H1 (cell line): ENCODE measurements around the gene NR2C2AP. TPM values are rescaled to one million over a fixed set of nuclear protein-coding genes. Genes with fewer than 3 reads are reported as not detected.

Experiments used
- CTCF ChIA-PET: fragments of 300-600 bp; sonication (Branson Sonifier 250); formaldehyde crosslinking; loops from one replicate; lab custom pipeline; 2021; ENCODE audit not compliant: partially characterized antibody; lab: Charles Lee
- POLR2A ChIA-PET: fragments of 300-600 bp; sonication (Branson Sonifier 250); formaldehyde crosslinking; loops from one replicate; lab custom pipeline; 2021; ENCODE audit warnings: inconsistent platforms; ENCODE audit not compliant: partially characterized antibody; lab: Charles Lee
- DNase-seq, 2 experiments: peaks; one replicate each; pipeline versions ENCODE4 v3.0.0 to v3.0.0-alpha.2; 2010 to 2022; ENCODE audit warnings: low spot score in 2 of 2, low read depth in 1 of 2, mixed read lengths in 1 of 2
- FAIRE-seq: peaks from 2 replicates; lab custom pipeline; 2011; peaks lifted over from hg19 to GRCh38; lab: Jason Lieb, UNC
- H2AFZ ChIP-seq: 2 replicates; pipeline ENCODE4 v1.8.1; 2012; ENCODE audit warnings: low read length, inconsistent platforms
- H2AK5ac ChIP-seq: 2 replicates; pipeline ENCODE4 v1.6.1; 2013; ENCODE audit warnings: low read depth, low read length
- H2BK120ac ChIP-seq: replicated peaks from 2 replicates; pipeline ENCODE3; 2013; ENCODE audit warnings: low read depth, low read length, inconsistent platforms
- H2BK12ac ChIP-seq: 2 replicates; pipeline ENCODE4 v1.6.1; 2013; ENCODE audit warnings: low read depth, low read length
- H2BK15ac ChIP-seq: 2 replicates; pipeline ENCODE4 v1.6.1; 2013; ENCODE audit warnings: low read length
- H2BK20ac ChIP-seq: 2 replicates; pipeline ENCODE4 v1.6.1; 2013; ENCODE audit warnings: low read length
- H2BK5ac ChIP-seq: 2 replicates; pipeline ENCODE4 v1.6.1; 2013; ENCODE audit warnings: low read depth, low read length
- H3K14ac ChIP-seq: 2 replicates; pipeline ENCODE4 v1.6.1; 2013; ENCODE audit warnings: inconsistent platforms; ENCODE audit not compliant: insufficient read length
- H3K18ac ChIP-seq: 2 replicates; pipeline ENCODE4 v1.6.1; 2013; ENCODE audit warnings: low read length; ENCODE audit errors: extremely low read depth
- H3K23ac ChIP-seq: 2 replicates; pipeline ENCODE4 v1.6.1; 2013; ENCODE audit warnings: inconsistent platforms; ENCODE audit not compliant: insufficient read length
- H3K23me2 ChIP-seq: 2 replicates; pipeline ENCODE4 v1.6.1; 2013; ENCODE audit warnings: low read depth, low read length
- H3K27ac ChIP-seq: 2 replicates; pipeline ENCODE4 v1.6.1; 2011; ENCODE audit warnings: low read depth, low read length, inconsistent platforms
- H3K27me3 ChIP-seq, 4 experiments: replicated peaks in 1 of 4; 1 replicate in 1 of 4; 2 replicates in 3 of 4; pipeline versions ENCODE4 v1.6.1 to v1.8.1; 2011 to 2013; ENCODE audit warnings: low read length in 3 of 4, mild to moderate bottlenecking in 3 of 4, inconsistent platforms in 2 of 4, mixed read lengths in 2 of 4, moderate library complexity in 1 of 4; ENCODE audit not compliant: control insufficient read depth in 3 of 4, insufficient read depth in 3 of 4; ENCODE audit errors: extremely low read depth in 1 of 4
- H3K36me3 ChIP-seq, 4 experiments: 2 replicates each; pipeline versions ENCODE4 v1.6.1 to v1.8.1; 2011 to 2013; ENCODE audit warnings: mild to moderate bottlenecking in 4 of 4, low read length in 3 of 4, moderate library complexity in 2 of 4, control low read depth in 1 of 4, inconsistent platforms in 1 of 4; ENCODE audit not compliant: insufficient read depth in 4 of 4, control insufficient read depth in 2 of 4
- H3K4ac ChIP-seq: replicated peaks from 2 replicates; pipeline ENCODE3; 2013; ENCODE audit warnings: low read length, low read depth, mixed read lengths, inconsistent platforms; ENCODE audit not compliant: insufficient read length
- H3K4me1 ChIP-seq, 4 experiments: replicated peaks in 1 of 4; 1 replicate in 1 of 4; 2 replicates in 3 of 4; pipeline versions ENCODE4 v1.6.1 to v1.8.1; 2011 to 2013; ENCODE audit warnings: low read length in 3 of 4, inconsistent platforms in 2 of 4, mixed read lengths in 1 of 4; ENCODE audit not compliant: insufficient read depth in 4 of 4, control insufficient read depth in 3 of 4
- H3K4me2 ChIP-seq, 2 experiments: 2 replicates each; pipeline versions ENCODE4 v1.6.1 to v1.8.1; 2011 to 2013; ENCODE audit warnings: low read depth in 2 of 2, low read length in 2 of 2, control low read depth in 1 of 2, inconsistent platforms in 1 of 2, mild to moderate bottlenecking in 1 of 2; ENCODE audit not compliant: insufficient read depth in 1 of 2
- H3K4me3 ChIP-seq, 4 experiments: fragments of 200-600, 300-600 bp in 1 of 4; sonication (generic), shearing (Covaris generic), sonication (Bioruptor Twin) in 1 of 4; 2 replicates each; pipeline versions ENCODE4 v1.5.1 to v1.8.1; 2011 to 2016; ENCODE audit warnings: low read length in 4 of 4, low read depth in 3 of 4, control low read depth in 2 of 4, inconsistent platforms in 2 of 4, mild to moderate bottlenecking in 2 of 4, mixed read lengths in 1 of 4, moderate library complexity in 1 of 4; ENCODE audit not compliant: insufficient read depth in 2 of 4; ENCODE audit errors: extremely low read depth in 1 of 4
- H3K56ac ChIP-seq: replicated peaks from 2 replicates; pipeline ENCODE3; 2013; ENCODE audit warnings: low read depth, mild to moderate bottlenecking, mixed read lengths, low read length, inconsistent platforms; ENCODE audit not compliant: insufficient read length
- H3K79me1 ChIP-seq: 2 replicates; pipeline ENCODE4 v1.6.1; 2013; ENCODE audit warnings: low read depth, low read length, control low read depth
- H3K79me2 ChIP-seq, 2 experiments: 2 replicates each; pipeline versions ENCODE4 v1.6.1 to v1.8.1; 2012 to 2013; ENCODE audit warnings: low read length in 2 of 2, mild to moderate bottlenecking in 2 of 2, inconsistent platforms in 1 of 2; ENCODE audit not compliant: insufficient read depth in 2 of 2, control insufficient read depth in 1 of 2
- H3K9ac ChIP-seq, 4 experiments: replicated peaks in 1 of 4; 1 replicate in 1 of 4; 2 replicates in 3 of 4; pipeline versions ENCODE4 v1.6.1 to v1.8.1; 2011 to 2013; ENCODE audit warnings: low read depth in 3 of 4, low read length in 3 of 4, control low read depth in 2 of 4, mild to moderate bottlenecking in 2 of 4, moderate library complexity in 2 of 4, inconsistent platforms in 1 of 4; ENCODE audit errors: extremely low read depth in 1 of 4
- H3K9me3 ChIP-seq, 2 experiments: 2 replicates each; pipeline versions ENCODE4 v1.6.1 to v1.8.1; 2012 to 2013; ENCODE audit warnings: mild to moderate bottlenecking in 2 of 2, moderate library complexity in 2 of 2, control low read depth in 1 of 2, inconsistent platforms in 1 of 2, low read depth in 1 of 2, low read length in 1 of 2, mixed read lengths in 1 of 2; ENCODE audit not compliant: insufficient read depth in 2 of 2
- H4K20me1 ChIP-seq, 2 experiments: replicated peaks in 1 of 2; 2 replicates each; pipeline versions ENCODE3 to v1.8.1; 2011 to 2013; ENCODE audit warnings: inconsistent platforms in 2 of 2, low read length in 2 of 2, mild to moderate bottlenecking in 1 of 2; ENCODE audit not compliant: insufficient read depth in 2 of 2, control insufficient read depth in 1 of 2
- H4K5ac ChIP-seq: 2 replicates; pipeline ENCODE4 v1.6.1; 2013; ENCODE audit warnings: low read length, low read depth, mixed read lengths, inconsistent platforms; ENCODE audit not compliant: insufficient read length
- H4K8ac ChIP-seq: 2 replicates; pipeline ENCODE4 v1.8.0; 2013; ENCODE audit warnings: mild to moderate bottlenecking, moderate library complexity, low read length, inconsistent platforms; ENCODE audit not compliant: insufficient read depth; ENCODE audit errors: extremely low read depth
- H4K91ac ChIP-seq: replicated peaks from 2 replicates; pipeline ENCODE3; 2013; ENCODE audit warnings: low read length, mixed read lengths, inconsistent platforms; ENCODE audit not compliant: insufficient read length
- ASH2L ChIP-seq: fragments of 200-600, 300-600 bp; sonication (generic); IDR thresholded peaks from one replicate; pipeline ENCODE4 v1.7.1; 2017; ENCODE audit warnings: low read length
- BRCA1 ChIP-seq: IDR thresholded peaks from 2 replicates; pipeline ENCODE4 v1.6.1; 2012; ENCODE audit warnings: low read depth, low read length, improper control_type of control experiment
- CBX5 ChIP-seq: fragments of 300-800, 300-1000 bp; sonication (generic); IDR thresholded peaks from 2 replicates; pipeline ENCODE4 v1.7.1; 2016; ENCODE audit warnings: antibody characterized with exemption, low read length, low read depth
- CBX8 ChIP-seq: fragments of 300-800, 300-1000 bp; sonication (generic); IDR thresholded peaks from 2 replicates; pipeline ENCODE4 v1.7.1; 2016; ENCODE audit warnings: low read depth, low read length, borderline replicate concordance
- CEBPB ChIP-seq: IDR thresholded peaks from 2 replicates; pipeline ENCODE4 v1.6.1; 2012; ENCODE audit warnings: low read depth, low read length
- CREB1 ChIP-seq: IDR thresholded peaks from 2 replicates; pipeline ENCODE4 v1.6.1; 2012; ENCODE audit warnings: inconsistent platforms
- E2F6 ChIP-seq: IDR thresholded peaks from 2 replicates; pipeline ENCODE4 v1.6.1; 2012; ENCODE audit warnings: inconsistent platforms
- MAX ChIP-seq: IDR thresholded peaks from 2 replicates; pipeline ENCODE4 v1.6.1; 2012; ENCODE audit warnings: inconsistent platforms
- POLR2AphosphoS5 ChIP-seq: IDR thresholded peaks from 2 replicates; pipeline ENCODE4 v1.6.1; 2011; ENCODE audit warnings: low read depth, low read length
- TAF1 ChIP-seq: IDR thresholded peaks from 2 replicates; pipeline ENCODE4 v1.6.1; 2011; ENCODE audit warnings: mild to moderate bottlenecking, low read depth, low read length
- USF2 ChIP-seq: IDR thresholded peaks from 2 replicates; pipeline ENCODE4 v1.6.1; 2011; ENCODE audit warnings: low read length, improper control_type of control experiment
- WGBS, 2 experiments: shearing (Covaris generic) in 1 of 2; methylation state at CpG; one replicate each; pipeline versions ENCODE4 v1.1.6 to v1.1.7; 2013 to 2015; ENCODE audit warnings: low lambda C conversion rate in 2 of 2, mixed read lengths in 2 of 2, inconsistent platforms in 1 of 2, low coverage in 1 of 2, missing lambda C conversion rate in 1 of 2; ENCODE audit not compliant: insufficient replicate concordance in 2 of 2, insufficient coverage in 1 of 2, insufficient read length in 1 of 2; ENCODE audit errors: extremely low coverage in 1 of 2, missing lambda C conversion rate in 1 of 2; 5-methylcytosine and 5-hydroxymethylcytosine counted together
- polyA plus RNA-seq, 7 experiments: library from polyadenylated mRNA; depleted of rRNA in 3 of 7; stranded (reverse) in 5 of 7; unstranded in 2 of 7; fragments of >200 nt in 5 of 7; fragments of 200-250 nt in 2 of 7; gene quantifications; 1 replicate in 5 of 7; 2 replicates in 1 of 7; 4 replicates in 1 of 7; pipeline versions ENCODE4 v1.2.1 to v1.2.3, GENCODE V29; 2011 to 2013; ENCODE audit warnings: missing spikeins in 2 of 7, mixed read lengths in 2 of 7
- total RNA-seq: library from RNA; stranded (reverse); fragmentation: NEBNext Ultra II Directional; extraction: Animal tissue kit (Norgen Biotek cat#: 25700); gene quantifications from 2 replicates; pipeline ENCODE4 v1.2.1, GENCODE V29; 2021

The NR2C2AP gene
- total and polyA plus RNA-seq, 2 of the 8 experiments (the other 6 are each of a cell fraction or from before 2014, with no cell fraction given), result 16.4 to 20.5 TPM

GRCh38 chr19:19176950-19177349 is 26.3 kb downstream of the NR2C2AP start:
- no peaks in the 10 kb centered on the region for H3K79me2 ChIP-seq
- no peak overlapping the region for H2BK20ac ChIP-seq
- TF ChIP-seq E2F6, result peak; percentile 28; the same call in 1 of the 2 replicates
- no peak for TF ChIP-seq POLR2AphosphoS5
- TF ChIP-seq BRCA1, result no peak
- no peak for TF ChIP-seq CEBPB
- 0 out of 2 replicates have a peak, but pooled peaks have one; percentile 42 for TF ChIP-seq USF2
- peak; percentile 50 for TF ChIP-seq MAX
- TF ChIP-seq ASH2L, result no peak
- no peak for TF ChIP-seq CREB1
- no peak for TF ChIP-seq CBX5
- no peak for TF ChIP-seq CBX8
- TF ChIP-seq TAF1, result no peak
- no peaks in the 10 kb centered on the region for H3K27me3 ChIP-seq
- no peak overlapping the region for H2AFZ ChIP-seq
- H3K4me2 ChIP-seq, result no peak overlapping the region
- H4K8ac ChIP-seq, result no peak overlapping the region
- ChIA-PET CTCF (interaction anchor here (0.6 to 7.1 kb wide), 9 partner anchors 10 to 240 kb away, joined by 3 to 109 read pairs (median 4); no protein-coding TSS in a partner anchor), POLR2A (interaction anchor here (0.7 to 11.8 kb wide), 11 partner anchors 10 to 114 kb away, joined by 3 to 133 read pairs (median 3); partner anchors contain the start of genes BORCS8, RFXANK and SLC25A42)
- no peak overlapping the region for H2BK12ac ChIP-seq
- no peak overlapping the region for H3K14ac ChIP-seq
- H3K79me1 ChIP-seq, result no peaks in the 10 kb centered on the region
- no peak overlapping the region for H3K23ac ChIP-seq
- H3K36me3 ChIP-seq, result peaks cover 0 to 4% (median under 1%) of the 10 kb centered on the region in 4 experiments; a peak in 5 of 8 replicates
- peaks cover 0 to 6% of the 10 kb centered on the region in 2 experiments for H4K20me1 ChIP-seq
- H4K91ac ChIP-seq, result no peak overlapping the region
- H3K9me3 ChIP-seq, result no peaks in the 10 kb centered on the region
- DNase-seq, result no peak
- no peak overlapping the region for H3K9ac ChIP-seq
- no peak overlapping the region for H4K5ac ChIP-seq
- no peak overlapping the region for H2BK120ac ChIP-seq
- 80% methylated on average over 8 of the region's 8 CpGs; no CpG with 5 or more reads in 1 of the 2 experiments for WGBS, 2 experiments
- no peaks in the 10 kb centered on the region for H3K23me2 ChIP-seq
- H3K4me3 ChIP-seq, result no peak overlapping the region
- H3K56ac ChIP-seq, result no peak overlapping the region
- FAIRE-seq, result no peak
- H2BK15ac ChIP-seq, result no peak overlapping the region
- no peak overlapping the region for H3K18ac ChIP-seq
- no peak overlapping the region for H2AK5ac ChIP-seq
- no peak overlapping the region for H2BK5ac ChIP-seq
- no peak overlapping the region for H3K4ac ChIP-seq
- H3K4me1 ChIP-seq, result peaks cover 0 to 8% (median 2%) of the 10 kb centered on the region in 4 experiments; a peak in 4 of 7 replicates
- H3K27ac ChIP-seq, result no peak overlapping the region
